Body of pancreas (tissue), 4 donors: ENCODE results near the gene DLGAP1.

Experiments used
- POLR2A ChIP-seq, 3 donors: fragments of 450-650 bp; IDR thresholded peaks; one replicate each; pipeline ENCODE4 v1.6.1; 2016; ENCODE audit warnings: antibody characterized with exemption in 3 of 3, mild to moderate bottlenecking in 2 of 3
- TF ChIP-seq, protein P1 (sequence below), 7 experiments: fragments of 450-650 bp in 4 of 7; fragments of 200-600 bp in 3 of 7; sonication (generic) in 3 of 7; IDR thresholded peaks; one replicate each; pipeline ENCODE4 v1.5.1; 2016 to 2019; ENCODE audit warnings: antibody characterized with exemption in 7 of 7

DNA sequence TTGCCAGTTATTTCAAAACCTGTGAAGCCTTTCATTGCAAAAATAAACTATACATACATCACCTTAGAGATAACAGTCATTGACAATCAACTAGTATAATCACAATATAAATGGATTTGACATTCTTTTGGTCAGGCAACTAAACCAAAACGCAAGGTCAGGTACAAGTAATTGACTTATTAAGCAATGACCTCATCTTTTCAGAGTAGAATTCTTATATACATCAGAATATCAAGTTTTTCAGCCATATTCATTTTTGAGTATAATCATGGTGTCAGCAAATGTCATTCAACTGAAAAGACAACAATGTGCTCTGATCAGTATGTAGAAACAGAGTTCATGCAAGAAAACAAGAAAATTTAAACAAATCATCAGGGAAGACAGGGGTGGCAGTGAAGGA lies 796.6 kb downstream of the DLGAP1 start:
- TF ChIP-seq, protein P1, sequence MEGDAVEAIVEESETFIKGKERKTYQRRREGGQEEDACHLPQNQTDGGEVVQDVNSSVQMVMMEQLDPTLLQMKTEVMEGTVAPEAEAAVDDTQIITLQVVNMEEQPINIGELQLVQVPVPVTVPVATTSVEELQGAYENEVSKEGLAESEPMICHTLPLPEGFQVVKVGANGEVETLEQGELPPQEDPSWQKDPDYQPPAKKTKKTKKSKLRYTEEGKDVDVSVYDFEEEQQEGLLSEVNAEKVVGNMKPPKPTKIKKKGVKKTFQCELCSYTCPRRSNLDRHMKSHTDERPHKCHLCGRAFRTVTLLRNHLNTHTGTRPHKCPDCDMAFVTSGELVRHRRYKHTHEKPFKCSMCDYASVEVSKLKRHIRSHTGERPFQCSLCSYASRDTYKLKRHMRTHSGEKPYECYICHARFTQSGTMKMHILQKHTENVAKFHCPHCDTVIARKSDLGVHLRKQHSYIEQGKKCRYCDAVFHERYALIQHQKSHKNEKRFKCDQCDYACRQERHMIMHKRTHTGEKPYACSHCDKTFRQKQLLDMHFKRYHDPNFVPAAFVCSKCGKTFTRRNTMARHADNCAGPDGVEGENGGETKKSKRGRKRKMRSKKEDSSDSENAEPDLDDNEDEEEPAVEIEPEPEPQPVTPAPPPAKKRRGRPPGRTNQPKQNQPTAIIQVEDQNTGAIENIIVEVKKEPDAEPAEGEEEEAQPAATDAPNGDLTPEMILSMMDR (IDR thresholded peaks at IDR 0.05) = no peak
- TF ChIP-seq POLR2A (IDR thresholded peaks at IDR 0.05) = no peak
